GM19328 (cell line): Measurements from ENCODE around the gene RAD1.

ENCODE experiments used
- ATAC-seq: cut with Tn5 transposase; IDR thresholded peaks from one replicate; pipeline ENCODE4 v1.9.1; 2021; ENCODE audit warnings: mild to moderate bottlenecking, moderate library complexity; ENCODE audit not compliant: unreplicated experiment

The RAD1 gene

GRCh38 chr5:34866989-34867471 lies 48.3 kb downstream of the RAD1 start:
- ATAC-seq: no peak

GRCh38 chr5:34865091-34865490 lies 50.2 kb downstream of the RAD1 start:
- ATAC-seq: no peak

DNA sequence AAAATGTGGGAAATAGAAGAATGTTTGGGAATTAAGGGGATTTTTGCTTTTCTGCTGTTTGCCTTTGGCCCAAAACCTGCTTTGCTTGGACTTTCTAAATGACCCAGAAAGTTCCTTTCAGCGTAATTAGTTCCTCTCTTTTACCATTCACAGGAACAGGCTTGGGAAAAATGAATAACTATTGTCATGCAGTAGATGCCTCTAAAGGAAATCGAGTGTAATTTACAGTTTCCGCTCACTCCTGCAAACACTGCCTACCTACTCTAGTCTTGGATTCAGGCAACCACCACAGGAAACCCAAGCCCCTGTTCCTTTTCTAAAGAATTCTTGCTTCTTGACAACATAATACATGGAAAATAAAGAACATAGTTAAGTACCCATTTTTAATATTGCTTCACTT lies 51.4 kb downstream of the RAD1 start:
- ATAC-seq: no peak

- ATAC-seq: no peak
These were observed 56.1 kb downstream of the RAD1 start for GRCh38 chr5:34859253-34859652.

- ATAC-seq: no peak
These were observed 56.5 kb downstream of the RAD1 start for GRCh38 chr5:34858790-34859189.

DNA sequence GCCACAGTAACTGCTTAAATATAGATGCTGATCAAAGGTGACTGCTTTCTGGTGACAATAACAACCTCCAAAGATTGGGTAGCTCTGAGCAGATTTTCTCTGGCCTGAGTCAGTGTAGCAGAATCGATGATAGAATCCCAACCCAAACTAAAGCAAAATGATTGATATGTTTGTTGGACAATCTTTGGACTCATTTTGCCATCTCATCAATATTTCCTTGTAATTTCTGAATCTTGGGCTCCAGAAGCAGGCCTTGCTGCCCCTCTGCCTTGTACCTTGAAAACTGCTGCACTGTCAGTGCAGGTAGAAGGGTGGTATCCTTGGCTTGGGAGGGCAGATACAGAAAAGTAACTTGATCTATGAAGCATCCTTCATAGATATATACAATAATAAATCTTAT lies 57.4 kb downstream of the RAD1 start:
- ATAC-seq: no peak

GRCh38 chr5:34857161-34857560 lies 58.1 kb downstream of the RAD1 start:
- ATAC-seq: no peak
